HG02588 (cell line): ENCODE results near the gene PARVB.

Experiments
- ATAC-seq: cut with Tn5 transposase; IDR thresholded peaks from one replicate; pipeline ENCODE4 v1.9.1; 2021; ENCODE audit warnings: mild to moderate bottlenecking, moderate library complexity; ENCODE audit not compliant: unreplicated experiment

The PARVB gene

DNA sequence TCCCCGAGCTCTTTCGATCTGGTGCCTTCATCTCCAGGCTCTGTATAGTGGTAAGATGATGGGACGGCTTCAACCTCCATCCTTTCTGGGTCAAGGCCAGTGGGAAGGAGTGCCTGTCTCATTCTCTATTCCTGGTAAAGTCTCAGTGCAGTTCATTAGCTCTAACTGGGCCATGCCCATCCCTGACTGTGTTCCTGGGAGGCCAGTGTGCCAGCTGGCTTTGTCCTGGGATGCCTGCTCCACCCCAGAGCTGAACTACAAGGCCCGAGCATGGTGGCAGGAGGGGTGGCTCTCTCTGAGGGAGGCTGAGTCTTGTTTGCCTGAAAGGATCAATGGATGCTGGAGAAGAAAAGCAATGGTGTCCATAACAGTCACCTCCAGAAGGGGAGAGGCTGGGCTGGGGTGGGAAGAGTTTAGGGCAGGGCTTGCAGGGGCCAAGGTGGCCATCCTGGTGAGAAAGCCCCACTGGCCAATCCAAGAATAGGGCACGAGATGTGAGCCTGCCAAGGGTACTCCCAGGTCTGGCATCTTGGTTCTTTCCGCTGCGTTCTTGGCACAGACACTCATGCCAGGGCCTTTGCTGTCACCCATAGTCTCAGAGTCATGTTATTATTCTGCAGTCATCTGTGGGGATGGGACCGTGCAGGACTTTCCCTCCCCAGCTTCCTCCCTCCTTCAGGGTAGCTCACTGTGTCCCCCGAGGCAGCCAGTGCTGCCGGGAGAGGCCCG, 60.1 kb downstream of the PARVB start:
- ATAC-seq: no peak

DNA sequence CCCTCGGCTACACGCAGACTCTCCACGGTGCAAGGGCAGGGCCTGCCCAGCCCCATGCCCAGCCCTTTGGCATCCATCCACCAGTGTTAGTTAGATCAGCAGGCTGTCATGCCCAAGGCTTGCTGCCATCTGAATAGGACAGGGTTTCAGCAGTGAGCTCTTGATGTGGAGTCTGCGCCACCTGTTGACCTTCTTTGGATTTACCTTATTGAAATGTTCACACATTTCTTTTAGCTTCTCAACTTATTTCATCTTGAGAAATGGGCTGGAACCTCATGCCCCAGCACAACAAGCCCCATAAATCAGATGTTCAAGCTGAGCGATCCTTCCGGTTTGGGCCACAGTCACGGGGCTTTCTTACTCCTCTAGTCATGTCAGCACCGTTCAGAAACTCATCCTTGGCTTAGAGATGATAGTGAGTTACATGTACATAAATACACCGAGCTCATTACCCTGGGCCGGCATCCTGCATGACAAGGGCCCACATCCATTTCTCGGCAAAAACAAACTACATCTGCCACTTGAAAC, 61.7 kb downstream of the PARVB start:
- ATAC-seq: no peak

DNA sequence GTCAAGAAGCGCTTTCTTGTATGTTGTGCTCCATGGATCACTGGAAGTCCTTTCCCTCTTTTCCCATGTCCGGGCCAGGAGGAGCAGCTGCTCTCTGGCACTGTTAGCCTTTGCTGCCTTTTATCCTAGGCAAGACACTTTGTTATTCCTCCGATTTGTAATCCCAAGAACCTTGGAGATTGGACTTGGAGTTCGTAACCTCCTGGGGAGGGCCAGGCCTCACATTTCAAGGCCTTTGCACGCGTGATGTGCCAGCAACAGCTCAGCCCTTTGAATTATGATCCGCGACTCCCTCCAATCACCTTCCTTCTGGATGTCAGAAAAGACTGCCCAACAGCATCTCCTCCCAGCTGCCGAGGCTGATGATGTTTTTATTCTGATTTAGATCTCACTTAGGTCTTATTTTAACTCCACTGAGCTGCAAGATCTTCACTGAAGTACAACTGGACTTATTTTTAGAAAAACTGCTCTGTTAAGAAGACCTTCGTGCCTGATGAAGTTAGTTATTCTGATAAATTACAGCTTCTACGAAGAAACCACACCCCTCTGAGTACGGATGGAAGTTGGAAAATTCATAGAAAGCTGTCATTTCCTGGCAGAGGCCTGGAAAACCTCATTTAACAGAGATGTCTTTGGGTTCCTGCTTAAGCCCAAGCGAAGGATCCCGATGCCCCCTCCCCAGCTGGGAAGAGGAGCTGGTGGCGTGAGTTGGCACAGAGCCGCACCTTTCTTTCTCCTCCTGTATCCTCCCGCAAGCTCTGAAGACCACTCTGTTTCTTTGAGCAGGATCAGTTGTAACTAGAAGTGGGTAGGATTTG, 62.4 kb downstream of the PARVB start:
- ATAC-seq: no peak

DNA sequence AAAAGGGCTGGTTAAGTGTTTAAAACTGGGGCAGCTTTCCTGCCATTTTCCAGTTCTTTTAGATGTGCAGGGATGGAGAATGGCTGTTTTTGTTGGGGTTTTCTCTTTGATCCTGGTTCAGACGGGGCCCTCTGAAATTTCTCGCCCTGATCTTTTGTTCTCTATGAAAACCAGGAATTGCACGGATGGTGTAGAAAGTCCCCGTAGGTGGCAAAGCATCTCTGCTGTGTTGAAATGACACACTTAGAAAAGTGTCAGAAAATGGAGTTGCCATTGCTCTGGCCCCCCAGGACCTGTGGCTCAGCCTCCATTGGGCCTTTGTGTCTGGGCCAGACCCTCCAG, 63.0 kb downstream of the PARVB start:
- ATAC-seq: no peak

DNA sequence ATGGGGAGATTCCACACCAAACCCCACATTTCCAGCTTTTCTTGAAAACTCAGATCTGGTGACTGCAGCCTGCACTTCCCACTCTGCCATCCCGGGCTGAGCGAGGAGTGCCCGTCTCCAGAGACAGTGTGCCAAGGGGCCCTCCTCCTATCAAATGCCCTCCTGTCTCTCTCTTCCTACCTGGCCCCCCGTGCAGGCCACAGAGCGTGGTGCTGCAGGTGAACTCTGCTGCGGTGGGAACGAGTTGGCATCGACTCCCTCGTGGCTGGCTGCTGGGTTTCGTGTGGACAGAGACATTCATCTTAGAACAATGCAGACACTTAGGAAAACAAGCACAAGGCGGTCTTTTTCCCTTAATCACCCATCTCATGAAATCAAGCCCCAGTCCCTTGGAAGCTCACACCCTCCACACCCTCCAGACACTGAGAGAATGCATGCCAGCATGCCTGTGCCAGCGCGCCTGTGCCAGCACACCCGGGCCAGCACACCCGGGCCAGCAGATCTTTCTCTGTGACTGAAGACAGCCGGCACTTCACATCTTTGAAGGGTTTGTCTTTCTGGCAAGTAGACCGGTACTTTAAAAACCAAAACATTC, 65.0 kb downstream of the PARVB start:
- ATAC-seq: no peak

DNA sequence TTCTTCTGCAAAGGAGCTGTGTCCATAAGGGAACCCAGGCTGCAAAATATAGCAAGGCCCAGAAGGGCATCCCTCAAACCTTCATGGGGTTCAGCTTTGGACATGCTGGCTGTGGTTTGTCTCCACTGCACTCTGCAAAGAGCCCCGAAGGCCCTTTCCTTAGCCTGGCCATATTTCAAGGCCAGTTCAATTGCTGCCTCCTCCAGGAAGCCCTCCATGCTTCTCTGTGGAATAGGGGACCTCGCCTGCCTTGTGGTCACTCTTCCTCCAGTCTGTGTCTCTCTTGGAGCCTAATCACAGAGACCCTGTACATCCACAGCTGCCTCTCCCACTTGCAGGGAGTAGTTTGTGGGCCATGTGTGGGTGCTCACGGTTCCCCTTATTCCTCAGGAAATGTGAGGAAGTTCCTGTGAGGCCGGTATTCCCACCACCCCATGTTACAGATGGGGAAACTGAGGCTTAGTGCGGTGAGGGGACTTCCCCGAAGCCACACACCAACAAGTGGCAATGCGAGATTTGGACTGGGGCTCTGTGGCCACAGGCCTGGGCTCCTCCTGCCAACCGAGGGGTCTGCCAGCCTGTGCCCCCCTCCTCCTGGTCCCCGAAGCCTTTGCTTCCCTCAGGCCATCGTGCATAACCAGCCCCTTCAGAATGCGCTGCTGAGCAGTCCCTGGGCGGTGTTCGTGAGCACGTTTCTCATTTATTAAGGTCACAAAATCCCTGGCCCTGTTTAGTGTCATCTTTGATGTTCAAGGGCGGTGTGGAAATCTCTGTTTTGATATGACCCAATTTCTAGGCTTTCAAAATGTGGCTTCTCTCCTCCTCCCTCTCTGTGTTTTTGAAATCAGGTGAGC, 65.8 kb downstream of the PARVB start:
- no peak for ATAC-seq

DNA sequence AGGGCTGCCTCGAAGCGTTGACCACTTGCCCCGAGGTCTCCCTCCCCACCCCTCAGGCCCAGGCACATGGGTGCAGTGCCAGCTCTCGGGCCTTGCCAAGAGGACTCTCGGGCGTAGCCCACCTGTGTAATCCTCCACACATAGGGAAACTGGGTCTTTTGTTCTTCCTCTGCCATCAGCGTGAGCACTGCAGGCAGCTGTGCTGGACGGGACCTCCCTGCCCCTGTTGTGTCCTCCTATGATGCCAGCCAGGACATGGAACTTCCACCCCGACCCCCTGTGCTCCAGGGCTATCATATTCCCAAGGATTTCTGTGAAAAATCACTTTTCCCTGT, 66.4 kb downstream of the PARVB start:
- no peak for ATAC-seq

DNA sequence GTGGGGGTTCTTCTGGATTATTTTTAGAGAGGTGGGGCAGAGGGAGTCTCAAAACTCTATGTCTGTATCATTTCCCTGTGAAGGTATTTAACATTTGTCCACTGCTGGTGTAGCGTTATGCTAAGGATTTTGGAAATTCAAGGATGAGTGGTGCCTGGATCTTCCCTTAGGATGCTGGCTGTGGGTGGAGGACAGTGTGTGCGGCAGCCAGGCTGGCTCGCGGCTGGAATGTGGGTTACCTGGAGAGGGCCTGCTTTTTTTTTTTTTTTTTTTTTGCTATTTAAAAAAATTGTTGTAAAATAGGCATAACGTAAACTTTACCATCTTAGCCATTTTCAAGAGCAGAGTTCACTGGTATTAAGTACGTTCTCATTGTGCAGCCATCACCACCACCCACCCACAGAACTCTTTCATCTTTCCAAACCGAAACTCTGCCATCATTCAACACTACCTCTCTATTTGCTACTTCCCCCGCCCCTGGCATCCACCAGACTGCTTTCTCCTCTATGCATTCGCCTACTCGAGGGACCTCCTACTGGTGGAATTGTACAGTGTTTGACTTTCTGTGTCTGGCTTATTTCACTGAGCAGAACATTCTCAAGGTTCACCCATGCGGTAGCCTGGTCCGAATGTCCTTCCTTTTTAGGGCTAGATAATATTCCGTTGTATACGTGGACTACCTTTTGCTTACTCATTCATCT, 67.1 kb downstream of the PARVB start:
- ATAC-seq: no peak

DNA sequence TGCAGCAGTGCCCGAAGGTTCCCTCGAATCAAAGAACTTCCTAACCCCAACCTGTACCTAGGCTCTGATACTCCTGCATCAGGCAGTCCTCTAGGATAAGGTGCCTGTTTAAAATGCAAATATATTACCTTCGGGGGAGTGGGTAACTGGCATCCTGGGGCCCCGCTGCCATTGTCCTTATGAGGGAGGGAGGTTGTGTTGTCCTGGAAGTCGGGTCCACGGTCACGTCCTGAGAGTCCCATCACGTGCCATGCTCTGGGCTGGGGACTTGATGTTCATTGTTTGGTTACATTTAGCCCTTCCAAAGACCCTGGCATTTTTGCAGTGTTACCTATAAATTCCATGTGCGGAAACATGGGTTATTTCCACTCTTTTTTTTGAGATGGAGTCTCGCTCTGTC, 67.6 kb downstream of the PARVB start:
- no peak for ATAC-seq

DNA sequence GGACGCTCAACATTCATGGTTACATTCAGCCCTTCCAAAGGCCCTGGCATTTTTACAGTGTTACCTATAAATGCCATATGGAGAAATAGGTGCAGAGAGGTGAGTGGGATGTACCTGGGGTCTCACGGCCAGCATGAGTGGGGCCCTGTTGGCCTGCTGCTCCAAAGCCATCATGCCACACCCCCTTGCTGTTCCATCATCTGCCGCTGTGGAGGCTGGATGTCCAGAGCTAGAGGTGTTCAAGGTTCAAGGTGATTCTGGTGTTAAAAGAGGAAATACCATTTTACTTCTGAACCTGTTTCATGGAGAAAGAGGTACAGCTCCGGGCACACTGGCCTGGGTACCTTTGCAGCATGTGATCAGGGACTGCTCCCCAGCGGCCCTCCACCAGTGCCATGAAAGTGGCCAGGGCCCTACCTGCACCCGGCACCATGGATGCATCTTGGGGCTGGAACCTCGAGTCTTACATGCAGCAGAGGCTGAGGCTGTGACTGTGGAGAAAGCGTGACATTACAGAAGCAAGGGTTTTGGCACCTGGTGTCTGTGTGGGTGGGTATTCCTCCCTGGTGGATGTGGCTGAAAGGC, 68.6 kb downstream of the PARVB start:
- no peak for ATAC-seq

DNA sequence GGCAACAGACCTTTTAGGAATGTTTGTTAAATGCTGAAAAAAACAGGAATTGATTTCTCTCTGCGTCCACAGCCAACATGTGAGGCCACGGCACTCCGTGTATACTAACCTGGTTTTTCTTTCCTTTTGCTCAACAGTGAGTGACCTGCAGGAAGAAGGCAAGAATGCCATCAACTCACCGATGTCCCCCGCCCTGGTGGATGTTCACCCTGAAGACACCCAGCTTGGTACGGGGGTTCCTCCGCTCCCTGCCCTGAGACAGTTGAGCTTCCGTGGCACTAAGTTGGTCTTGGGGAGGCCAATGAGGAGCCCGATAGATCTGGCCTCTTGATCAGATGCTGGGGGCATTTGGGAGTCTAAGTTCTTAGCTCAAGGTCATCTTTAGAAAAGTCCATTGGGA, 69.7 kb downstream of the PARVB start:
- no peak for ATAC-seq

DNA sequence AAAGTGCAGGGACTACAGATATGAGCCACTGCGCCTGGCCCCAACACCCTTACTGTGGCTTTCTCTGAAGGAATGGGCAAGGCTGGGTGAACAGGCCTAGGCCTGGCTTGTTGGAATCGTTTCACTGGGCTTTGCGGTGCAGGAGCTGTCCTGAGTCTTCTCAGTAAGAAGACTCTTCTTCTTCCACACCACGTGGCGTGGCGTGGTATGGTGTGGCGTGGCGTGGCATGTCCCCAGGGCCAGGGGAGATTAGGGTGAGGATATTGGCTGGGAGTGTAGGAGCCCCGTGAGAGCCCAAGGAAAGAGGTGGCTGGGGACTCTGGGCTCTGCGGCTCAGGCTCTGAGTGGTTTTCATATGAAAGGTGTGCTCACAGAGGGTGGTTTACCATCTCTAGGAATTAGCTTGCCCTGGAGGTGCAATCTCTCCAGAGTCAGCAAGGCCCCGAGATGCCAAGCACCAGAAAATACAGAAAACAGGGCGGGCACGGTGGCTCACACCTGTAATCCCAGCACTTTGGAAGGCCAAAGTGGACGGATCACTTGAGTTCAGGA, 70.7 kb downstream of the PARVB start:
- no peak for ATAC-seq

DNA sequence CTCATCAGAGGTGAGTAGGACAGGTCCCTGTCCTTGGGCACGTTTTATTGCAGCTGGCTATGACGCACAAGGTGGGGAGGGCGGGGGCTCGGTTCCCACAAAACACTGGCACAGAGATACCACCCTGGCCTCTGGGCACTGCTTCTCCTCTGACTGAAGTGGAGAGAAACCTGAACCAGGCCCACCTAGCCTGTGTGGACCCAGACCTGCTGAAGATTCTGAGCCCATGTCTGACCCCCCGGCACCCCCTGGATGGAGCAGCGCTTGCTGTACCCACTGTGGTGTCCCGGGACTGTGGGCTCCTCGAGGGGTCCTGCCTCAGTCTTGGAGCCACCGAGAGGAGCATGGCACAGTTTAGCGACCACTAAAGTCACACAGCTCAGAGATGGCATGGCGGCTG, 72.6 kb downstream of the PARVB start:
- no peak for ATAC-seq

DNA sequence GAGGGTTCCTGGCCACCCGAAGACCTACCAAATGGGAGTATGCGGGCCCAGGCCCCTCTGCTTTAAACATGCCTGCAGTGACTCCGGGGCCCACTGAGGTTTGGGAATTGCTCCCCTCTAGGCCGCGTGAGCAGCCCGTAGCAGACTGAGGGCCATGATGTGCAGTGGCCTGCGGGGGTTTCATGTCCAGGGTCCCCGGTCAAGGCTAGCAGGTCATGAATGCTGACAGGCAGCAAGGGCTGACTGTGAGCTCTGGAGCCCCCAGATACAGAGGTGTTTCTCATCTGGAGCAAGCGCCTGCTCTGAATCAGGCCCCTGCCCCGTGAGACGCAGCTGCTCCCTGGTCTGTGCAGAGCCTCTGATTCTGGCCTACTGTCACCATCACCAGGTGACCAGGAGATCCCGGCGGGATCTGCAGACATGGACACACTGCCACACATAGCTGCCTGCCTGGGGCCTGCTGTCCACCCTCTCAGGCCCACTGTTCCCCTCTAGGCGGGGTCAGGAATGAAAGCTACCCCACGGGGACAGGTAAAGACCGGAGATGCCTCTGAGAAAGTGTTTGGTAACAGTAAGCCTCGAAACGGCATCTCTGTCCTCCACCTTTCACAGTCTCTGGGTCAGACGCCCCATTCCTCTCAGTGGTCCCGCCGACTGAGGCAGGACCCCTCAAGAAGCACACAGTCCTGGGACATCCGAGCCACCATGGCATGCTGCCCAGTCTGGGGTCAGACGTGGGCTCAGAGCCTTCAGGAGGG, 73.3 kb downstream of the PARVB start:
- ATAC-seq: no peak

DNA sequence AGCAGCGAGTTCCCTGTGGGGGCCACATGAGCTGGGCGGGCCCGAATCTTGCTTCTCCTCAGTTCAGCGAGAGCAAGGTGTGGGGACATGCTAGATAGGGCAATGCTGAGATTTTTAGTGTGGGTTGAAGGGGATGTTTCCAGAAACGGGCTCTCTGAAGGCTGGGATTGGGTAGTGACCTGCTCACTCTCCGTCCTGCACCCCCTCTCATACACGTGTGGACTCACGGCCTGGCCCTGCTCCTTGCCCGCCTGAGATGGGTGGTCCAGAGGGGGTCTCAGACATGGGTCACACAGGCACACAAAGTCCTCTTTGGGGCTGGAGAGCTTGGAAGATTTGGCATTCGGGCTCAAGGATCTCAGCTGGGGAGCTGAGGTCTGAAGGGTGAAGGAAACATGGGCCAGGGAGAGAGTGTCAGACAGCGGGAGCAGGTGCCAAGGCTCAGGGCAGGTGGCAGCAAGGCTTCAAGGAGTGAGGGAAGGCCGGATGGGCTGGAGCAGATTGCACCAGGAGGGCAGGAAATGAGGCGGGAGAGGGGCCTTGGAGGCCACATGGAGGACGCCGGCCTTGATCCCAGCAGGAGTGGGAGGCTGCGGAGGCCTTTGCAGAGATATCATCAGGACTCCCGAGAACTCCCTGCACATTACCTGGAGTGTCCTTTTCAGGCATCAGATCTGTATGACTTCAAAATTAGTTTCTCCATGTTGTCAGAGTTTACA, 74.1 kb downstream of the PARVB start:
- no peak for ATAC-seq

DNA sequence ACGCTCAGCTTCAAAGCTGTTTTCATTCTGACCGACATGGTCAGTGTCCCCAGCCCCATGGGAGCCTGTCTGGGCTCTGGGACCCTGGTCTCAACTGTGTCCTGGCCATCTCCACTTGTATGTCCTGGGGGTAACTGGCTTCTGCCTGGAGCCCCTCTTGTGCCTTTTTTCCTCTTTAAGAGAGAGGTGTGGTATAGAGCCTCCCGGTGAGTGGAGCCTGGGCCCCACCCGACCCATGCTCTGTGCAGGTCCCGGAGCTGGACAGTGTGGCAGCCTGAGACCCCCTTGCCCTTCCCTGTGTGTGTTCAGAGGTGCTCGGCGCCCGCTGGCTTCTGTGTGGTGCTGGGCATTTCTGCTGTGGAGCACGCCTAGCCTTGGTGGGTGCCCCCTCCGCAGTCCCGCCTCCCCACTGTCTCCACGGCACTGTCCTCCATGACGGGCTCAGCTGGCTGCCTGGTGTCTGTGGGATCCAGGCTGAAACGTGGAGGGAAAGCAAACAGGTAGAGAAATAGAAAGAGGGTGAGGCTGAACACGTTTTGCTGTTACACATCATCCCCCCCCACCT, 74.9 kb downstream of the PARVB start:
- ATAC-seq: no peak

DNA sequence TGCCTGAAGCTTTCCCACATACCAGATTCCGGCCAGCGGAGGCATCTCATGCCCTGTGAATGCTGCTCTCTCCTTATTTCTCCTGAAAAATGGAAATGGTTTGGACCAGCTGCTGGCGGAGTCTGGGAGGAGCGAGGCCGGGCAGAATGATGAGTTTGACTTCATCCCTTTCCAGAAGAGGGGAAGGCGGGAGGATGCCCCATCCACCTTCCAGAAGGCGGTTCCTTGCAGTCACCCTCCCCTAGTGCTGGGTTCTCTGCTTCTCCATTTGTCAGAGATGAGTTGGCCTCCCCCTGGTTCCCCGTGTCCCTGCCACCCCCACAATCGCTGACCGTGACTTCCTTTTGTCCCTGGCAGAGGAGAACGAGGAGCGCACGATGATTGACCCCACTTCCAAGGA, 75.6 kb downstream of the PARVB start:
- ATAC-seq: no peak

DNA sequence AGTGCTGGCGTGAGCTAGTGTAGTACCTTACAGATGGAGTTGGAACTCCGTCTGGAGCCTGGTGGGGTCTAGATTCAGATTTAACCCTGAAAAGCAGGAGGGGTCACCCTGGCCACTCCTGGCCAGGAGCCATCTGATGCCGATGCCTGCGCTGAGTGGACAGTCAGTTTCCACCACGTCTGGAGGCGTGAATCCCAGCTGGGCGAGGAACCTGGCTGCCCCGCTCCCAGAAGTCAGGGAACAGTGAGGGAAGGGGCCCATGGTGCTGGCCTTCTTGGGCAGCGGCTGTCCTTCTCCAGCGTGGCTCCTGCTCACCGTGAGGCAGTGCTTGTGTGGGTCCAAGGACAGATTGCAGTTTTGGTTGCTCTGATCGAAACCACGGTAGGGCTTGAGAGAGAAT, 76.3 kb downstream of the PARVB start:
- no peak for ATAC-seq
